Measurements from ENCODE around the gene SUZ12. TPM values are rescaled to one million over a fixed set of nuclear protein-coding genes. Genes with fewer than 3 reads are reported as not detected.
"Not testable (repeated sequence)": the region's sequence is repeated elsewhere in the genome, so short reads cannot be mapped to it uniquely, and the experiment has no call there.

SUZ12 gene
- total RNA-seq, 2 donors from 2014 or later: 27.7 to 29.4 TPM

- Histone ChIP-seq H3K9me3 (no peaks in the 10 kb centered on the region), H3K4me3 (no peak overlapping the region), H3K9ac (ENCODE audit: low read depth in 2 of 2, low read length in 2 of 2) (no peak overlapping the region), H3K27ac (no peak overlapping the region), H3K4me1 (no peaks in the 10 kb centered on the region), H3K36me3 (no peaks in the 10 kb centered on the region), H3K27me3 (no peaks in the 10 kb centered on the region)
- intact Hi-C loops (cut with DNase I): no loop called here
- no peak for DNase-seq
- TF ChIP-seq CTCF (IDR thresholded peaks at IDR 0.05): no peak
Measured at GRCh38 chr17:32033223-32033622, 96.4 kb downstream of the SUZ12 start.

GRCh38 chr17:32033812-32034211 lies 97.0 kb downstream of the SUZ12 start:
- H3K9ac ChIP-seq (ENCODE audit: low read depth in 2 of 2, low read length in 2 of 2); H3K4me1 ChIP-seq; DNase-seq; H3K4me3 ChIP-seq; H3K27ac ChIP-seq; H3K9me3 ChIP-seq; H3K27me3 ChIP-seq; H3K36me3 ChIP-seq; intact Hi-C loops (cut with DNase I): not testable (repeated sequence)

- H3K9ac ChIP-seq (ENCODE audit: low read depth in 2 of 2, low read length in 2 of 2); intact Hi-C loops (cut with DNase I); H3K27ac ChIP-seq; H3K27me3 ChIP-seq; DNase-seq; H3K9me3 ChIP-seq; H3K36me3 ChIP-seq; H3K4me3 ChIP-seq; H3K4me1 ChIP-seq: not testable (repeated sequence)
Measured at GRCh38 chr17:32040246-32040645, 103.4 kb downstream of the SUZ12 start.

GRCh38 chr17:32041306-32041875 lies 104.6 kb downstream of the SUZ12 start:
- H3K36me3 ChIP-seq; H3K9ac ChIP-seq (ENCODE audit: low read depth in 2 of 2, low read length in 2 of 2); H3K4me3 ChIP-seq; H3K27me3 ChIP-seq; DNase-seq; intact Hi-C loops (cut with DNase I); H3K27ac ChIP-seq; H3K4me1 ChIP-seq; H3K9me3 ChIP-seq: not testable (repeated sequence)

- H3K36me3 ChIP-seq; H3K9ac ChIP-seq (ENCODE audit: low read depth in 2 of 2, low read length in 2 of 2); DNase-seq; H3K27ac ChIP-seq; H3K4me1 ChIP-seq; H3K27me3 ChIP-seq; H3K9me3 ChIP-seq; intact Hi-C loops (cut with DNase I); H3K4me3 ChIP-seq: not testable (repeated sequence)
Measured at GRCh38 chr17:32042266-32042665, 105.5 kb downstream of the SUZ12 start.

- H3K4me3 ChIP-seq; H3K9ac ChIP-seq (ENCODE audit: low read depth in 2 of 2, low read length in 2 of 2); DNase-seq; H3K9me3 ChIP-seq; H3K36me3 ChIP-seq; intact Hi-C loops (cut with DNase I); H3K27me3 ChIP-seq; H3K27ac ChIP-seq; H3K4me1 ChIP-seq: not testable (repeated sequence)
Measured at GRCh38 chr17:32045611-32046010, 108.8 kb downstream of the SUZ12 start.

GRCh38 chr17:32047663-32048062 lies 110.9 kb downstream of the SUZ12 start:
- H3K27ac ChIP-seq; H3K9ac ChIP-seq (ENCODE audit: low read depth in 2 of 2, low read length in 2 of 2); H3K27me3 ChIP-seq; DNase-seq; H3K4me1 ChIP-seq; H3K4me3 ChIP-seq; H3K9me3 ChIP-seq; intact Hi-C loops (cut with DNase I); H3K36me3 ChIP-seq: not testable (repeated sequence)

Other genes starting within 250 kb of the SUZ12 start
- 10 to 100 TPM; 21.5 to 30.6 TPM for gene COPRS, start 77.8 kb upstream of the SUZ12 start, total RNA-seq
- gene UTP6, start 35.3 kb upstream of the SUZ12 start, total RNA-seq: 10 to 100 TPM; 28.7 to 62.9 TPM
- 1 to 10 TPM; 9.3 to 9.7 TPM for gene LRRC37B, start 70.4 kb downstream of the SUZ12 start, total RNA-seq
- 10 to 100 TPM; 18.1 to 27.4 TPM for gene RHOT1, start 205.5 kb downstream of the SUZ12 start, total RNA-seq